ENCODE data around the gene RHEB.
"Not testable (repeated sequence)": the region's sequence is repeated elsewhere in the genome, so short reads cannot be mapped to it uniquely, and the experiment has no call there.

The RHEB gene, protein sequence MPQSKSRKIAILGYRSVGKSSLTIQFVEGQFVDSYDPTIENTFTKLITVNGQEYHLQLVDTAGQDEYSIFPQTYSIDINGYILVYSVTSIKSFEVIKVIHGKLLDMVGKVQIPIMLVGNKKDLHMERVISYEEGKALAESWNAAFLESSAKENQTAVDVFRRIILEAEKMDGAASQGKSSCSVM
- 41.2 to 71.1 reads per million in 2 donors for total RNA-seq

DNA sequence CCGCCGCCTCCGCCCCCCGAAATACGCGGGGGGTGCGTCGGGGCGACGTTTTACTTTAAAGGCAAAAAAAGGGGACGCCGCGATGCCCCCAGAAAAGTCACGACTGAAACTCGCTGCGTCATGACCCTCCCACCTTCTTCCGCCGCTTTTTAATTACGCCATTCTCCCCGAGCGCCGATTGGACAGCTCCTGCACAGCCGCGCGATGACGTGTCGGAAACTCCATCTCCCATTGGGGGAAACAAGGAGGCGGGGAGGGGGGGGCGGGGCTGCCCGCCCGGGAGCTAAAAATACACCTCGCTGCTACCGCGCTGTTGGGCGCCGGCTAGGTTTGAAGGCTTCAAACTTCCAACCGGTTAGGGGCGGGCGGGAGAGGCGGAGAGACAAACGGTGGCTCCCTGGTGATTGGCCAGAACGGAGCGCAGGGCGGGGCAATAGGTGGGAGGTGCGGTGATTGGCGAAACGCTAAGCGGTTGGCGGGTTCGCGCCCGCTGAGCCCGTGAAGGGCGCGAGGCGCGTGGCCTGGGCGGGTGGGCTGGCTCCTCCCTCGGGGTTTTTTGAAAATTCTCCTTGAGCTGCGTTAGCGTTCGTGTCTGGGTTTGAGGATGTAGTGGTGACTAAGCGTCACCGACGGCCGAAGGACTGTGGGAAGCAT, at the start of gene RHEB:
Gene RHEB, minus strand, starts transcription at position 131 of the 654 bp plus-strand sequence. CDS start 384 bp downstream, outside the sequence.
- DNase-seq: peak; percentile 96 to 99 (median 98)

DNA sequence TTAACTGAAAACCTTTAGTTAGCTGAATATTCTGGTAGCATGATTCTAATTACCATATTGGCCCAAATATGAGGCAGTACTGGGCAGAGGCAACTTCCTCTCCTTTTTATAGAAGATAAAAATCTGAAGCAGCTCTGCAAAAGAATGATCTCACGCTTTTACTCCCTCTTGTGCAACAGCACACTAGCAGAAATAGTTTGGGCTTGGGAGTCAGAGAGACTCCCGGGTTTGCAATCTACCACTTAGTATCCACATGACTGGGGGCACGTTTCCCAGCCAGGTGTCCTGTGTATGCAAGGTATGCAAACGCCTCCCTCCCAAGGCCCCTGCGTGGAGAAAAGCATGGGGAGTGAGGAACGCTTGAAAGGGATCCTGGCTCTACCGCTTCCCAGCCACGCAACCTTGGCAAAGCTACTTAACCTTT, 47.2 kb upstream of the RHEB start:
- no peak for DNase-seq

DNA sequence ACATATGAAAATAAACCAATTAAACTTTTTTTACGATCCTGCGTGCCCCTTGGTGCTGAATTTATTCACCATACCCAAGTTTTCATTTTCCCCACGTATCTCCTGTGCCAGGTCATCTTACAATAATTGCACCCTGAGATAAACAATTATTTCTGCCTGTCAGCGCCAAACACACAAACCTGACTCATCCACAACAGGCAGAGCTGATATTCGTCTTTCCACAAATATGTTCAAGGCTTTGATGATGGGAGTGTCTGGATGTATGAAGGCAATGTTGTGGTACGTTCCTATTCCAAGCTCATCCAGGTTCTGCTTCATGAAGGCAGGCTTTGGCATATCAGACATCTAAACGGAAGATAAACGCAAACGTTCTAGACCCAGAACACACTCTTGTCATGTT, 45.8 kb upstream of the RHEB start:
- DNase-seq: no peak

DNA sequence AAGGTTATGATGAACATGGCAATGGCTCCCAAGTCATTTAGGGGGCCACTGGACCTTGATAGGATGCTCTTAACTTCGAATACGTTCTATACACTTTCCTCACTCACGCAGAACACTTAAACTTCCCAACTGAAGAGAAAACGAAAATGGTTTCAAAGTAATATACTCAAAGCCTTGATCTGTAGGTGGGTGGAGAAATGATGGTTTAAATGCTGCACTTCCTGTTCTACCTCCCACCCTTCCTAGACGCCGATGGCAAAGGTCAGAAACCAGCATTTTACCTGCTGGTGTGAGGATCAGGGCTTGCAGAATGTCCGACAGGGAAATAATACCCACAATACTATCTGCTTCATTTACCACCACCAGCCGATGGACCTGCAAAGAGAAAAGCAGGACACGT, 40.5 kb upstream of the RHEB start:
- peak in 1 of 5 experiments; percentile 11 for DNase-seq

DNA sequence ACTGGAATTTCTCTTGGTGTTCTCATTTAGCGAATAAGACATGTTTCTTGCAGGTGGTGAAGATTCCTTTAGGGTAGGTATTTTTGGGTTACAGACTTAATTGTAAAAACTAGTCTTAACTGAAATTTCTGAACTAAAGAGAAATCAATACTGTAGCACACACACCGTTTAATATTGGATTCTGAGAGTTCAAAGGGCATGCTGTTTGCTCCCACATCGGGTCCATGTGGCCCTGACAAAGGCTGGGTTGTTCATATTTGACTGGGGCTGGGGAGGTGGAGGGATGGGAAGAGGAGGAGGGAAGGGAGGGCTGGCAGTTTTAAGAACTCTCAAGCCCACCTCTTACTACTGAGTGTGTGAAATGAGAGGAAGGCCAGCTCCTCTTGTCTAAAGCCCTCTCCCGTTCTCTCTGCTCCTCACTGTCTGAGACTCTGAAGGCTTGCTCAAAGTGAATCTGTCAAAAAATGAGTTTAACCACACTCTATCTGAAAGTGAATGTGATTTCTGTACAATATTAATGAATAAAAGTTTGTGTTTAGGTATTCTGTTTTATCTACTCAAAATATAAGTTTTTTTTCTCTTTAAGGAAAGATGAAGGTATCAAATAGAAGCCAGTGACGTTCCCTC, 40.0 kb upstream of the RHEB start:
- DNase-seq: no peak

DNA sequence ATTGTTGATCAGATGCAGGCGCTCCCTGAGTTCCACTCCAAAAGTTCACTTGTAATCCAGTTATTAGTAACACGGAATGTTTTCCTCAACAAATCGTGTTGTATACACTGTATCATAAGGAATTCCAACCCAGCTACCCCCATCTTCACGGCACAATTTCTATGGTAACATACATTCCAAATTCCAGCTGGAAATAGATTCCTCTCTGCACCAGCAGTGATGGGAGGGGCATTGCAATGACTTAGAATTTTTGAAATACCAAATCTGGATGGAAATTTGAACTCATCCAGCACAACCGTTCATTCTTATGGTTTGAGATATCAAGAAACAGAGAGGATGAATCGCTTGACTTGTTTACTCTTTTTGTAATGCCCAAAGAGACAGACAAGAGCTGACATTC, 38.9 kb upstream of the RHEB start:
- no peak for DNase-seq

DNA sequence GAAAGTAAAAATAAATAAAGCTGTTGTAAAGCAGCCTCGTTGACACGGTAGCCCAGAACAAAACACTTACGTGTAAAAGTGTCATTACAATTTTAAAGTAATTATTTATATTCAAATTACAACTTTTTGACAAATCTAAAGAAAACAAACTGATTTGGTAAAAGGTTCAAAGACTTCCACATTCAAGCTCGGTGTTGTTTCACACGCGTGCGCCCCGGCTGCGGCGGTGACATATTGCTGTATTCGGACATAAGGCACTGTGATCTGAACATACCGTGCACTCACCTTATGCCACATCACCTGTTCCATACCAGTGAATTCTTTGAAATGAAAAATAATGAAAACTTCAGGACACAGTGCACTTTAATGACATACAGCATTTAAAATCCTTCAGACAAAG, 36.9 kb upstream of the RHEB start:
- no peak for DNase-seq

DNA sequence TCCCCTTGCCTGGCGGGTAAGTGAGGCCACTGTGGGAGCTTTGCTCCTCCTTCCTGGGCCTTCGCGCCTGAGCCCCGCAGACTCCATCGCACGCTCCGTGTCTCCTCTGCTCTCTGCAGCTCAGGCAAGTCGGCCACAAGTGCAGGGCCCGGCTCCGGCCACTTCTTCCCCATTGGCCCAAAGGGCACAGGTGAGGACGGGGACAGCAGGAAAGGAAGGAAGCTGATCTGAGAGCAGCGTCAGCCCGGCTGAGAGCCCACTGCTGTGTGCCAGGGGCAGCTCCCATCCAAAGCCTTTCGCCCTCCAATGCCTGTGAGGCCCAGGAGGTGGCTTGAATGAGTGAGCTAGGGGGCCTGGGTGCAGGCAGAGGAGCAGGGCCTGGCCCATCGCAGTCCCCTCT, 33.7 kb upstream of the RHEB start:
- no peak for DNase-seq

DNA sequence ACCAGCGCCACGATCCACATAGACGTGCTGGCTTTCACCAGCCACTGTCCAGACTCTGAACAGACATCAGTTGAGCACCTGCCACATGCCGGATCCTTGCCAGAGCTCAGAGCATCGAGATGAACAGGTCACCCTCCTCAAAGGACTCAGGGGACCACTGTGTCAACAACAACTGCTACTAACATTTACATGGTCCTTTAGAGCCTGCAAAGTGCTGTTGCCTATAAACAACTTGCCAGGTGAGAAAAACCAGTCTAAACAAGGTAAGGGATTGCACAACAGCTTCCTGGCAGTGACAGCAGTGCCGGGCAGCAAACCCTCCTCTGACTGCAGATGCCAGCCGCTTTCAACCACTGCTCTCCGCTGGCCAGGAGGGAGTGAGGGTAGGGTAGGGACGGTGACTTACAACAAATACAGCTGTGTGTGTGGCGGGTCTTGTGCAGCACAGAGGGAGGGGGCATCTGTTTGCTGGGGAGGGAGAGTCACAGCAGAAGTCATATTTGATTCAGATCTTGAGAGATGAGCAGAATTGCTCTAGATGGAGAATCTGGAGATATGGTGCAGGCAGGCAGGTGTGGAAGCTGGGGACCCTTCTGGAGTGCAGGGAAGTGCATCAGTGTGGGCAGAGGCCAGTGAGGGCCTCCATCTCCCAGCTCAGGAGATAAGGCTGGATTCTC, 32.8 kb upstream of the RHEB start:
- peak in 1 of 5 experiments; percentile 6 for DNase-seq

DNA sequence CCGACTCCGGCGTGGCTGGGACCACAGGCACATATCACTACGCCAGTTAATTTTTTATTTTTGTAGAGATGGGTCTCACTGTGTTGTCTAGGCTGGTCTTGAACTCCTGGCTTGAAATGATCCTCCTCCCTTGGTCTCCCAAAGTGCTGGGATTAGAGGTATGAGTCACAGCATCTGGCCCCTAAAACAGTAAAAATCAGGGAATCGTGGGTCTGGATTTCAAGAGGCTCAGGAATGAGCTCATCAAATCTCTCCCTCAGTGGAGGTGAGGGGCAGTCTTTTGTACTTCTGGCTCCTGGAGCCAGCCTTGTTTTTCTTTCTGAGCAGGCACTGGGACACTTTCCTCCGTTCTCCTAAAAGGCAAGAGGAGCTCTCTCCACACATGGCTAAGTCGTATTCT, 32.1 kb upstream of the RHEB start:
- no peak for DNase-seq

DNA sequence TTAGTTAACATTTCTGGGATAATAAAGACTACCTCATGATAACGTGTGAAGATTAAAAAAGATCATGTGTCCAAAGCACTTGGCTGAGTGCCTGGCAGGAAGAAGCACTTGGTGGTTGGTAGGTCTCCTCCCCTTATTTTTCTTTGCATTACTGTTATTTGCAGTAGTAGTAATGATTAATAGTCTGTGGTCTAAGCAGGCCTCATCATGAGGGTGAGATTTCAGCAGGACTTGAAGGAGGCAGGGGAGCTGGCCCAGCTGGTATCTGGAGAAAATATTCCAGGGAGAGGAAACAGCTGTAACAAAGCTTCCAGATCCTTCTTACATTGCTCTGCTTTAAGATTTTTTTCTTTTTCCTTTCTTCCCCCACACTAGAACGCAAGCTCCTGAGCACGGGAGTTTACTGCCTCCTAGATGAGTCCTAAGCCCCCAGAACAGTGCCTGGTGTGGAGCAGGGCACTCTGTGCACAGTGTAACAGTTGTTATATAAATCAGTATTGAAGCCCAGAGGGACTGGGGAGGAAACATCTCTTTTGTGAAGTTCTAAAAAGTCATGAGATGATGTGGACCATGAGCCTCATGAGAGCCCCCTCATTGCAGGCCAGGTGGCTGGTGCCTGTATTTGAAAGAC, 31.1 kb upstream of the RHEB start:
- DNase-seq: no peak

DNA sequence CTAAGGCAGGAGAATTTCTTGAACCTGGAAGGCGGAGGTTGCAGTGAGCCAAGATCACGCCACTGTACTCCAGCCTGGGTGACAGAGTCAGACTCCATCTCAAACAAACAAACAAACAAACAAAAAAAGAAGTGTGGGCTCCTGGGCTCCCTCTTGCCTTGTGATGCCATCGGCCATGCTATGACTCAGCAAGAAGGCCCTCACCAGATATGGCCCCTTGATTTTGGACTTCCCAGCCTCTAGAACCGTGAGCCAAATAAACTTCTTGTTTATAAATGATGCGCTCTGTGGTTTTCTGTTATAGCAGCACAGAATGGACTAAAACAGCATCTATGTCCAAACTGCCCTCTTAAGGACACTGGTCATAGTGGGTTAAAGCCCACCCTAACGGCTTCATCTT, 29.9 kb upstream of the RHEB start:
- DNase-seq: no peak

DNA sequence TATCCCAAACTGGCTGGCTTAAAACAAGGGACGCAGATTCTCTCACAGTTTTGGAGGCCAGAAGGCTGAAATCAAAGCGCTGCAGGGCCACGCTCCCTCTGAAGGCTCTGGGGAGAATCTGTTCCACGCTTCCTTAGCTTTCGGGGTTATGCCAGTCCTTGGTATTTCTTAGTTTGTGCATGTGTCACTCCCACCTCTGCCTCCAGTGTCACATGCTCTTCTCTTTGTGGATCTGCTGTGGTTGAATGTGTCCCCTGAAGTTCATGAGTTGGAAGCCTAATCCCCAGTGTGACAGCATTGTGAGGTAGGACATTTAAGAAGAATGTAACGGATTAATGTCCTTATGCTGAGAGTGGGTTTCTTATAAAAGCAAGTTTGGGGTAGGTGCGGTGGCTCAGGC, 29.4 kb upstream of the RHEB start:
- no peak for DNase-seq

DNA sequence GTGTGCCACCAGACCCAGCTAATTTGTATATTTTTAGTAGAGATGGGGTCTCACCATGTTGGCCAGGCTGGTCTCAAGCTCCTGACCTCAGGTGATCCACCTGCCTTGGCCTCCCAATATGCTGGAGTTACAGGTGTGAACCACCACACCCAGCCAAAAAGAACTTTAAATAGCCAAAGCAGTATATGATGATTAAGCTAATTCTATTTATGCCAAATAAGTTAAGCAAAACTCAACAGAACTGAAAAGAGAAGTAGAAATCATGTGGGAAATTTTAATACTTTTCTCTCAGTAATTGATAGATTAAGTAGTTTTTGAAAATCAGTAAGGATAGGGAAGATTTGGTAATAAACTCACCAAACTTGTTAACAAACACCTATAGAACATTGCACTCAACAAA, 24.5 kb upstream of the RHEB start:
- DNase-seq: no peak

DNA sequence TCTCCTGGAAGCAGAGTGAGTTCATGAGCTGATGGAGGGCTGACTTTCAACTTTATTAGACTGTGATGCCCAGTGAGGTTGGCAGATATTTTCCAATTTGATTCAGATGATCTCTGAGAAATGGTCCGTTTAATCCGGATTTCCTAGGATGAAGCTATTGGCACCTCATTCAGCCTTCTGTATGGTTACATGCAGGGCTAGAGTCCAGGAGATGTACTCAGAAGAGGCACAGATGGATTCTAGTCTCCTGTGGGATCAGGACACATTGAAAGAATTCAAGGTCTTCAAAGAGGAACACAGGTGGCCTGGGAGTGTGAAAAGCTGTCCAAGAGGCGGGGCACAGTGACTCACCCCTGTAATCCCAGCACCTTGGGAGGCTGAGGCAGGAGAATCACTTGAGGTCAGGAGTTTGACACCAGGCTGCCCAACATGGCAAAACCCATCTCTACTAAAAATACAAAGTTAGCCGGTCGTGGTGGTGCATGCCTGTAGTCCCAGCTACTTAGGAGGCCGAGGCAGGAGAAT, 23.0 kb upstream of the RHEB start:
- no peak for DNase-seq

DNA sequence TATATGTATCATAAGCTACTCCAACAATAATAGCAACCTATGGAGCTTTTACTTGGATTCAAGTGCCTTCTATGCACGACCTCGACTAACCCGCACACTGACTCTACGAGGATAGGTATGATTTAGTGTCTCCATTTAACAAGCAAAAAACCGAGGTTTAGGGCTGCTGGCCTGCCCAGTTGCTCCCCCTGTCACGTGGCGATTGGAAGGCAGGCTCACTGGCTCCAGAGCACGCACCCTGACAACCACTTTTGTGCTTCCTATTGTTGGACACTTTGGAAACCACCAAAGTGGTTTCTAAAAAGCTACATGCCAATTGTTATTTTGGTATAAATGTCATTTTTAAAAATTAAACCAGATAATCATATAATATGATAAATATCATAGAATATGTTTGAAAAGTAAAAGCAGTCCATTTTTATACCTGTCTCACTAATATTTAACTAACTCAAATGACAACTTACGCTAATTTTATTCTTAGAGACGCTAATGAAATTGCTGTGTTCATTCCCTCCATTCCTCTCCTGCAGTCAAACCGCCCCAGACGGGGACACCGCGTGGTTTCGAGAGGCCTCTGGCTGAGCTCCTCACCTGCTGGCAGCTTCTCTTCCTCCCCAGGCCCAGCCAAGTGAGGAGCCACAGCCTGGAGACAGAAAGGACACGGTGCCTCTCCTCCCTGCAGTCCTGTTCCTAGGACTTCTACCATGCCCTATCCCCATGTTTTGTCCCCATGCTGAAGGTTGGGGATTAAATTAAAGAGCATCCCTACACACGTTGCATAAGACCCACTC, 22.2 kb upstream of the RHEB start:
- no peak for DNase-seq

DNA sequence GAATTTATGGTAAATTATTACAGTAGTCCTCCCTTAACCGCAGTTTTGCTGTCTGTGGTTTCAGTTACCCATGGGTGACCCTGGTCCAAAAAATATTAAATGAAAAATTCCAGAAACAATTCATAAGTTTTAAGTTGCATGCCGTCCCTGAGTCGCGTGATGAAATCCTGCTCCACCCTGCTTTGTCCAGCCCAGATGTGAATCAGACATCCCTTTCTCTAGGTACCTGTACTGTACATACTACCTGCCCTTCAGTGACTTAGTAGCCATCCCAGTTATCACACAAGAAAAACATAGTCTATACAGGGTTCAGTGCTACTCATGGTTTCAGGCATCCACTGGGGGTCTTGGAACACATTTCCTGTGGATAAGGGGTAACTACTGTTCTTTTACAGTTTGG, 20.5 kb upstream of the RHEB start:
- no peak for DNase-seq

DNA sequence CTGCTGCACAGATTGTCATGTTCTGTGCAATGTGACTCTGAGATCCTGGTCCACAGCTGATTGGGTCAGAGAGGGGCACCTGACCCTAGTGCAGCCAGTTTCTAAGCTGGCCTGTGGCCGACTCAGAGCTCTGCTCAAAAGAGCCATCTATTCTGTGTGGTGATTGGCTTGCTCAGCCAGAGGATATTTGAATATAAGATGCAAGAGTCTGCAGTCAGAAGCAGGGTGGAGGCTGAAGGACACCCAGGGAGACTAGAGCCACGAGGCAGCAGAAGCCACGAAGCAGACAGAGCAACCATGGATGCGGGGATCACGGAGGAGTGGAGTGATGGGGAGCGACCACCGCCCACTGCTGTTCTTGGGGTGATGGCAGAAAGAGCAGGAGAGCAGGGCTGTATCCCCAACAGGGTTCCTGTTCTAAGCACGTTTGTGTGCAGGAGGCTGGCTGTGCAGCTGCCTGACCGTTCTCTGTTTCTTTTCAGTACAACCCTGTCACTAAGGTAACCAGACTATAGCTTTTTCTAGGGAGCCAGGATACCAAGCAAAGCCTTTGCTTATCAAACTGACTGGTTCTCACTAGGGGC, 19.5 kb upstream of the RHEB start:
- DNase-seq: no peak

DNA sequence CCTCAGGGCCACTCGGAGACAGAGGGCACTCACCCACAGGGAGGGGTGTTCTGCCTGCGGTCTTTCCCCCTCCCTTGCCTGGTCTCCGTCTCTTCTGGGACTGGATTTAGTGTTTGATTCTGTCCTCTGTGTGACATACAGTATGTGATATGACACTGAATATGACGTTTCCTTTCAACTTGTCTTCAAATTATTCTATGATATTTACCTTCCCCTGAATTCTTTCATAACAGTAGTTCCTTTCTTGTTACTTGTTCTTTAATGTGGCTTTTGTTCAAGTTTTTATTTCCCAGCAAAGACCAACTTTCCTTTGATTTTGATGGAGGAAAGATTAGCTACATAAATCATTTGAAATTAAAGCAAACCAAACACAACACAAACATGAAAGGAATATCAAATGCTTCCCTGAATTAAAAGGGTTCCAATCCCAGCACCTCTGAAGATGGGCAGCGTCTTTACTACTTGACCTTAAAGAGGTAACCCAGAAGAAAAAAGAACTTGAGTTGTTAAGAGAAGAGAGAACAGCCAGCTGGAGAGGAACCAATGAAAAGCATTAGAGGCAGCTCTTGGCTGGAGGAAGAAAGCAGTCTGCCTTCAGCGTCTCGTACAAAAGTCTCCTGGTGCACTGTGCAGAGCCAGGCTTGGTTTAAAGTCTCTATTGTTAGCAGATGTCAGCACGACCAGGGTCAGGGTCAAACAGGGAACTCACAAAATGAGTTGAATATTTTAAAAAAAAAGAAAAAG, 18.3 kb upstream of the RHEB start:
- no peak for DNase-seq

DNA sequence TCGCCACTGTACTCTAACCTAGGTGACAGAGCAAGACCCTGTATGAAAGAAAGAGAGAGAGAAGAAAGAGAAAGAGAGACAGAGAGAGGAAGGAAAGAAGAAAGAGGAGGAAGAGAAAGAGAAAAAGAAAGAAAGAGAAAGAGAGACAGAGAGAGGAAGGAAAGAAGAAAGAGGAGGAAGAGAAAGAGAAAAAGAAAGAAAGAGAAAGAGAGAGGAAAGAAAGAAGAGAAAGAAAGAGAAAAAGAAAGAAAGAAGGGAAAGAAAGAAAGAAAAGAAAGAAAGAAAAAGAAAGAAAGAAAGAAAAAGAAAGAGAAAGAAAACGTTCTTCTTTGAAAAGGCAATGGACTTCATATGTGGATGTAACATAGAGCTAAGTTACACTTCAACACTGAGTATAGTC, 16.5 kb upstream of the RHEB start:
- DNase-seq: not testable (repeated sequence)

DNA sequence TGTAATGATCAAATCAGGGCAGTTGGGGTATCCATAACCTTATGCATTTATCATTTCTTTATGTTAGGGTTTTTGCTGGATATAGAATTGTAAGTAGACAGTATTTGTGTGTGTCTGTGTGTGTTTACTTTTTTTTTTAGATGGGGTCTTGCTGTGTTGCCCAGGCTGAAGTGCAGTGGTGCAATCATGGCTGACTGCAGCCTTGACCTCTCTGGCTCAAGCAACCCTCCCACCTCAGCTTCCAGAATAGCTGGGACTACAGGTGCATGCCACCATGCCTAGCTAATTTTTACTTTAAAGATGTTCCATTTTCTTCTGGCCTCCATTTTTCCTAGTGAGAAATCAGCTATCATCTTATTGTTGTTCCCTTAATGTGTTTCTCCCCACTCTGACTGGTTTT, 10.1 kb upstream of the RHEB start:
- DNase-seq: no peak

Measured in T-helper 2 cell (primary cell).